Thyroid gland (tissue), 4 donors: ENCODE data around the gene MMP24.

Source experiments
- POLR2A ChIP-seq, 2 donors: fragments of 450-650 bp; IDR thresholded peaks; one replicate each; pipeline ENCODE4 v1.6.1; 2017; ENCODE audit warnings: antibody characterized with exemption in 2 of 2, mild to moderate bottlenecking in 2 of 2, moderate library complexity in 1 of 2
- TF ChIP-seq, protein P1 (sequence below), 6 experiments: fragments of 200-600 bp in 3 of 6; fragments of 450-650 bp in 3 of 6; sonication (generic) in 3 of 6; IDR thresholded peaks; one replicate each; pipeline ENCODE4 v1.5.1; 2016 to 2019; ENCODE audit warnings: antibody characterized with exemption in 6 of 6, mild to moderate bottlenecking in 2 of 6, inconsistent platforms in 1 of 6, moderate library complexity in 1 of 6

- TF ChIP-seq, protein P1, sequence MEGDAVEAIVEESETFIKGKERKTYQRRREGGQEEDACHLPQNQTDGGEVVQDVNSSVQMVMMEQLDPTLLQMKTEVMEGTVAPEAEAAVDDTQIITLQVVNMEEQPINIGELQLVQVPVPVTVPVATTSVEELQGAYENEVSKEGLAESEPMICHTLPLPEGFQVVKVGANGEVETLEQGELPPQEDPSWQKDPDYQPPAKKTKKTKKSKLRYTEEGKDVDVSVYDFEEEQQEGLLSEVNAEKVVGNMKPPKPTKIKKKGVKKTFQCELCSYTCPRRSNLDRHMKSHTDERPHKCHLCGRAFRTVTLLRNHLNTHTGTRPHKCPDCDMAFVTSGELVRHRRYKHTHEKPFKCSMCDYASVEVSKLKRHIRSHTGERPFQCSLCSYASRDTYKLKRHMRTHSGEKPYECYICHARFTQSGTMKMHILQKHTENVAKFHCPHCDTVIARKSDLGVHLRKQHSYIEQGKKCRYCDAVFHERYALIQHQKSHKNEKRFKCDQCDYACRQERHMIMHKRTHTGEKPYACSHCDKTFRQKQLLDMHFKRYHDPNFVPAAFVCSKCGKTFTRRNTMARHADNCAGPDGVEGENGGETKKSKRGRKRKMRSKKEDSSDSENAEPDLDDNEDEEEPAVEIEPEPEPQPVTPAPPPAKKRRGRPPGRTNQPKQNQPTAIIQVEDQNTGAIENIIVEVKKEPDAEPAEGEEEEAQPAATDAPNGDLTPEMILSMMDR (IDR thresholded peaks at IDR 0.05), result peak; percentile 72 to 95 (median 89)
- no peak for TF ChIP-seq POLR2A (IDR thresholded peaks at IDR 0.05)
Measured at GRCh38 chr20:35303735-35304491, 77.4 kb downstream of the MMP24 start.
